Right forelimb (tissue), 1 donor: Measurements from ENCODE around the gene FBXL4.

Experiments used
- DNase-seq: peaks from one replicate; pipeline ENCODE4 v3.0.0-alpha.2; 2018

FBXL4 gene

DNA sequence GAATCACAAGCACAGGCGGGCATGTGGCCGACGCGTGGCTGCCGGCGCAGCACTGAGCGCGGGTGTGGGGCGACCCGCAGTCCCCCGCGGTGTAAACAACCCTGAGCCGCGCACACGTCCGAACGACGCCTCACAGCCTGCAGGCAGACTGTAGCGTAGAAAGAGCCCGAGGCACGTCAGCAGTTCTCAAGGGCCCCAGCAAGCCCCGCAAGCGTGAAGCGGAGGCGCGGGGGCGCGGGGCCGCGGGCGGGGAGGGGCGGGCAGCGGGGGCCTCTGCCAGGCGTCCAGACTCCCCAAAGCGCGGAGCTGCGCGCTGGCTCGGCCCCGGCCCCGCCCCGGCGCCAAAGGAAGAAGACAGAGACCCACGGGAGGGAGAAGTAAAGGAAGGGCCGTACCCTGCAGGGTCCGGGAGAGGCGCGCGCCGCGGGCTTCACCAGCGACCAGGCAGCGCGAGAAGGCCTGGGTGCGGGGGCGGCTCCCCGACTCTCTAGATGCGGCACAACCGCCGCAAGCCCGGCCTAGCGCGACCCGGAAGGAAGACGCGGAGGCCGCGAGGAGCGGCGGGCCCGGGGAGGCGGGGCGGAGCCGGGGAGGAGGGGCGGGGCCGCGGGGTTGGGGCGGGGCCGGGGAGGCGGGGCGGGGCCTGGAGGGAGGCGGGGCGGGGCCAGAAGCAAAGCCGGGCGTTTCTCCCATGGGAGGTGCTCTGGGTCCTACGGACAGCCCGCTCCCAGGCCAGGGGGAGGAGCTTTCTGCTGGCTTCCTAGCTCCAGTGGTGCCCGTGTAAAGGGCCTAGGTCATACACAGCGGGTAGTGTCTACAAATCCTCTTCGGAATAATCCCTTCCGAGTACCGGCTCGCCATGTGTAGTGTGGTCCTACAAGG lies at the start of gene FBXL4:
Gene FBXL4, minus strand, starts transcription at position 536 of the 882 bp plus-strand sequence. CDS start 20,958 bp downstream, outside the sequence.
- peak; percentile 87 for DNase-seq

DNA sequence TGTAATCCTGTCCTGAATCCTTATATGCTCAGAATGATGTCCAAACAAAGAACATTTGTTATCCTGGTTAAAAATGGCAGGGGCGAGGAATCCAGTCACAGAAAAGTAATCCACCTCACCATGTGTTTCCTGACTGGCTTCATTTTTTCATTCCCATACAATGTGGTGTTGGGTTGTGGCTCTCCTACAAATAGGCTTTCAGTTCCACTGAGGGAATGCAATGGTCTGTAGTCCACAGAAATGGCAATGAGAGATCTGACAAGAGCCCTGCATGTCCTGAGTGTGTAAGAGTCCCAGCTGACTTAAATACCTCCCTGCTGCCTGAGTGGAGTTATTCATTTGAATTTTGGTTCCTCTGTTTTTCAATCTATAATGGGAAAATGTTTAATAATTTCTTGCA lies 47.4 kb upstream of the FBXL4 start:
- DNase-seq, result no peak

DNA sequence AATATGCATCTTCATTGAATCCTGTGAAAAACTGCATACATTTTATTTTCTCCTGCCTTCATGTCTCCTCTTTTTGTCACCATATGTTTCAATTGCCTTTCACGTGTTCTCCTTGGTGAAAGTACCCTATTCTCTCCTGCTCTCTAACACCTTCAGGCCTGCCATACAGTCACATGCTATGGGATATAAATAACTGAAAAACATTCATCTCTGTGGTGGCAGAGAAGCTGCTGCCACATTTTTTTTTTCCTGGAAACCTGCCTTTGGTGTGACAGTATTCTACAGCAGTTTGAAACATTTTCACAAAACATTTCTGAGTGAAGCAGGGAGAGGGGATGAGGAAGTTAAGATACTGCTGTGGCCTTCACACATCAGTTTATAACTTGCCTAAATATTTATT lies 44.8 kb upstream of the FBXL4 start:
- no peak for DNase-seq

DNA sequence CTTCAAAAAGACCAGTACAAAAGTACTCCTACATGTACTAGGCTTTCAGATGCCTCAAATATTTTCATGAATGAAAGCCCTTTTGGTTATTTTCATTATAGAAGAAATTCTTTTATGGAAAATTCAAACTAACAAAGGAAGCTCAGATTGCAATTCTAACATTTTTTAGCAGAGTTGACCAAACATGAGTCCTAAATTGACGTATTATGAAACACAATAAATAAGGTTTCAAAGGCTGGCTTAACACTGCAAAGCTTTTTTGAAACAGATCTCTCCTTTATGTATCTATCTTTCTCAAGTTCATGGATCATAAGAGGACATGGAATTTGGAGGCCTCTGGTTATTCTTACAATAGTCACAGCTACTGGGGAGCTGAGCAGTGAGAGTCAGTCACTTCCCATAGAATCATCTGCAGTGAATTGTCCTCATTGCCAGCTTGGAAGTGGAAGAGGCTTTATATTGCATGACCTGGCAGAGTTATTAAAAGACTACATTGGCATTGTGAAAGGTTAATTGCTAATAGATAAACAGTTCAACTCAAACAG lies 38.4 kb upstream of the FBXL4 start:
- DNase-seq, result no peak

DNA sequence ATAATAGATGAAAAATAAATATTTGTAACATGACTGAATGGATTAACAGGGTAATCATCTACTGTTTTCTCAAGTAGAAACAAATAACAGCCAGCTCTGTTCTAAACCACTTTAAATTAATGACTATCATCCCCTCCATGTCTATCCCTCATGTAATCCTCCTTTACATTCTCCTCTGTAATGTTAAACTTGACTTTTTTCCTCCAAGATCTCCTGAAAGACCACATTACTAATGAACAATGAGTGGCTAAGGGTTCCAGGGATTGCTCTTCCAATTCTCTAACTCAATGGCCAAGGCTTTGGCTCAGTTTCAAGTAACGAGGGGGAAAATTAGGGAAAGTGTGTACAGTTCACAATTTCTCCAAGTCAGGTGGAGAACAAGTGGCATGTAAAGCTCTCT lies 37.6 kb upstream of the FBXL4 start:
- no peak for DNase-seq

DNA sequence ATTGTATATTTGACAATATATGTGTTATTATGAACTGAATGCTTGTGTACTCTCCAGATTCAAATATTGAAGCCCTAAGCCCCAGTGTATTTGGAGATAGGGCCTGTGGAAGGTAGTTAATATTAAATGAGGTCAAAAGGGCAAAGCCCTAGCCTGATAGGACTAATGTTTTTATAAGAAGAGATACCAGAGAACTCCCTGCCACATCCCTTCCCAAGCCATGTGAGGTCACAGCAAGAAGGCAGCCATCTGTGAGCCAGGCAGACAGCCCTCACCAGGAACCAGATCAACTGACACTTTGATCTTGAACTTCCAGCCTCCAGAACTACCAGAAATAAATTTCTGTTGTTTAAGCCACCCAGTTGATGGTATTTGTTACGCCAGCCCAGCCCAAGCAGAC lies 36.4 kb upstream of the FBXL4 start:
- DNase-seq, result no peak

DNA sequence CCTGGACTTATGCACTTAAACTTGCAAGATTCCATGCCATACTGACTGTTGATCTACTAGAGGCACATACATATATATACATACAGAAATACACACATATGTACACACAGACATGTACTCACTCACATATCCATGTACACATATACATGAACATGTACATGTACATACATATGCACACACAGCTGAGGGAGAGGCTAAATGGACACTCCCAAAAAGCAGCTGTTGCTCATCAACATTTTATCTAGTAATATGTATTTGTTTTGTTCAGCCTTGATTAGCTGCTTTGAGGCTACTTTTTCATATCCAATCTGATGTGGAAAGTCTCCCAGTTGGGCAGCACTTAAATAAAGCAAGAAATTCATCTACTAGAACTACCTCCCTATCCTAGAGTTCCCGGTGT lies 33.7 kb upstream of the FBXL4 start:
- no peak for DNase-seq

DNA sequence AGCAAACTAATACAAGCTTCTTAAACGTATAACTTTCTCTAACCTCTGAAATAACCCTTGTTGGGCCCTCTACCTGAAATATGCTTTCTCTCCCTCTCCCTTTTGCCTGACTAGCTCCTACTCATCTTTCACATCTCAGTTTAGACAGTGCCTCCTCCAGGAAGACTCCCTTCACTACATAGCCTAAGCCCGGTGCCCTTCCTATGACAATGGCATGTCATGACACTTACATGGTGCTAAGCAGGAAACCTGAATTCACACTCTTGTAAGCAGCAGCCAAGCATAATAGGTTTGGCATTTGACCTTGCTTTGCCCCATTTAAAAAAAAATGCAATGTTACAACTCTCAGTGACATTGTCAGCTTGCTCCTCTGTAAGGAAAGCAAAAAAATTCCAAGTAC lies 33.1 kb upstream of the FBXL4 start:
- DNase-seq, result no peak

DNA sequence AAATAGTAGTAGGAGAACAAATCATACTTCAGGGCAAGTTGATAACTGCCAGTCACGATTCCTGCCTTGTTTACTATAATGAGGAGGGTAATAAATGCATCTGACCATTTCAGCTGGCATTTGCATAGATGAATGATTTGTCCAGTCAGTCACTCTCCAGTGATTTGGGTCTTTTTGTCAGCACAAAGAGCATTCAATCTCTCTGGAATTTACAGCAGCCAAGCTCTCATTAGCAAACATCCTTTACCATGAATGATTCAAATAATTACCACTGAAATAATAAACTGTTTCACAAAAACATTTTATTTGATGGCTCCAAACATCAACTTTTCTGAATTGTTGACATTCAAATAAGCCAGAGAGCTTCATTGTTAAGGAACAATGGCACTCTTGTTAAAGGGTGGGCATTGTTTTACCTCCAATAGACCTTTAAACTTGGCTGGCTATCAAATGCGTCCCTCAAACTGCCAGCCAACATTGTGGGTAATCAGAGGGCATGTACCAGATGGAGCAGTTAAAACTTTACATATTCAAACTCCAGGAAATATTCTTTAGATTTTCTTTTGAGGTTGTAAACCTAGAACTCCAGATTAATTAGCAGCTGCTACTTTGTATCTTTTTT lies 30.0 kb upstream of the FBXL4 start:
- no peak for DNase-seq

DNA sequence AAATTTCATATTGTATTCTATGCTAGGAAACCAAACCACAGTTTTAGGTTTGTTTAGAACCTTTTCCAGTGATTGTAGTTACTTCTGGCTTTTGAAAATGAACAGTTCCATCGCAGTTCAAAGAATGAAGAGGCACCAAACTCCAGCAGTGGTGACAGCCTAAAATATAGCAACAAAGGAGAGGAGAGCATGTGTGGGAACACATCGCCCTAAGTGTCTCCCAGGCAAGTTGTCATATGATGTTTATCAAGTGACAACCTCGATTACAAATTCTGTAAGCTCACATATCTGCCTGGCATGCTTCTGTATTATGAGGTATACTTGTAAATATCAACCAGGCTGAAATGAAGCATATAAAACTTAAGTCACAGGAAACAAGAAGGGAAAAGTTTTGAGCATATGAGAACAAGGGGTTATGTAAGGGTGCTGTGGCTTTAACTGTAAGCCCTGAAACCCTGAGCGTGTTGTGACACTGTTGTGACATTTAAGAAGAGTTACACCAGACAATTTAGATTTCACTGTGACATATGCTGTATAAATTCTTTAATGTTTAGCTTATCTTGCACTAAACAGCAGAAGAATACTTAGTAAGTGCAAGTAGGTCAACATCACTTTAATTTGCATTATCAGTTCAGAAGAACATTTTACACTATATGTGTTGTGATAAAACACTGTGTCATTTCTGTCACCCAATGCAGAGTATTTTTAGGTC lies 29.1 kb upstream of the FBXL4 start:
- DNase-seq, result no peak

DNA sequence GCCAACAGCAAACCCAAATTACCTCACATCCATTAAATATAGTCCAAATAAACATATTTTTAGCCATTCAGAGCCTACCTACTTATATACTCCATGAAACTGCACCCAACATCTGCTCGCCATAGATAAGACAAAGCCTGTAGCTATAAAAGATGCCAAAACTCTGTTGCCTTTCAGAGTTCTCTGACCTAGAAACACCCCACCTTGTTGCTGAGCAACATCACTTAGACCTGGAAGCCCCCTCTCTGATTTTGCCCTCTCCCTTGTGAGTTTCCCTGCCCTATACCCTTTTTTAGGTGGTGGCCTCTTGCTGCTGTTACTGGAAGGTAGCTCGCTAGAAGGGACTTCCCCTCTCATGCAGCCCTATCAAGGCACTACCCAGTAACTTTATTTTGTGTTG lies 27.7 kb upstream of the FBXL4 start:
- no peak for DNase-seq

DNA sequence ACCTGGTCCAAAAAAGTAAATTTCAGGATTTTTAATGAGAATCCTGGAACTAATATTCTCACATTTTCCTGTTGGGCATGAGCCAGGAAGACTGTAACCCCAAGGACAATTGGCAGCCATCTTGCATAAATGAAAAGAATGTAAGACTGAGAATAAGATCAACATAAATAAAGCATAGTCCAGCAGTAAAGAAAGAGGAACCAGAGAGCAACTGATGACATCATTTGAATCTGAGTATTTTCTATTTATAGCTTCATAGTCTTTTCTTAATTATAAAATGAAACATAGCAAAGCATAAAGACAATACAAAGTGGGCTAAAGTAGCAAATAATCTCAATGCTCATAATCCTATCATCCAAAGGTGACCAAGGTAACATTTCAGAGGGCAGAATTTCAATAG lies 26.6 kb upstream of the FBXL4 start:
- no peak for DNase-seq

DNA sequence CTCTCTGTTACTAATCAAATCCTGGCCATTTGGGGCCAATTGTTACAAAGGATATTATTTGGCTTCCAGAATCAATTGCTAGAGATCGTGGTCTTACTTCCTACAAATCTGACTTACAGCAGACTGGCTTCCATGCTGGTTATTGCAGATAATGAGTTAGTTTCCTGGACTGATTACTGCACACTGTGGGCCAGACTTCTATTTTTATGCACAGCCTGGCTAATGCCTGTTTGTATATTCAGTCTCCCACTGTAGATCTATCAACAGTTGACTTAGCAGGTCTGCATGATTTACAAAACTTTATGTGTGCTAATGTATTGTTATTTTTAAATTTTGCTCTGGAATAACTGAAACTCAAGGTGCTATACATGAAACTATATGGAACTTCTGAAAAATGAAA lies 25.8 kb upstream of the FBXL4 start:
- DNase-seq, result no peak

DNA sequence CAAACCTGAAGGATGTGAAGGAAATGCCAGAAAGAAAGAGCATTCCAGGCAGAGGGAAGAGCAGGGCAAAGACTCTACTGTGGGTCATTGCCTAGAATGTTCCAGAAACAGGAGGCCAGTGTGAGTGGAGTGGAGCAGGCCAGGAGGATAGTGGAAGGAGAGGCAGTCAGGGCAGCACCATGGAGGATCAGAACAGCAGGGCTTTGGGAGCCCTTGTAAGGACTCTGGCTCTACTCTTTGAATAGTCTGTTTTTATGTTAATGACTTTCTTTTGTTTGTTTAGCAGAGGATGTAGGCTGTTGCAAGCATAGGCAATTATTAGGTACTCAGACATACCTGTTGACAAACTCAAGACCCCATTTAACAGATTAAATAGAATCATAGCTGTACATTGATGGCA lies 23.6 kb upstream of the FBXL4 start:
- no peak for DNase-seq

DNA sequence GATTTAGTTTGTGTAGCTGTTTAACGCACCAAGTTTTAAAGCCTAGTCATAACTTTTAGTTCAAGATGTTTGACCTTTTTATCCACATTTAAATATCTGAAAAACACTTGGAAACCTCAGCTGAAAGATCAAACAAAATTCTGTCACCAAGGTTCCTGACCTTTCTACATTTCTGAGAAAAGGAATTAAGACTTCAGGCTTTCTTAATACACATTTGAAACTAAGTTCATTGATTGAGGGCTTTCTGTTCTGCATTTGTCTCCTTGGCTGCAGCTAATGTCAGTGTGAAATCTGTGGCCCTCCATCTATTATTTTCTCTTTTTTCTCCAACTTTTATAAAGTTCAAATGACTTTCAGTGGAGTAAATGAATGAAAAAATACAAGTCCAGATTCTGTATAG lies 22.7 kb upstream of the FBXL4 start:
- DNase-seq, result no peak

DNA sequence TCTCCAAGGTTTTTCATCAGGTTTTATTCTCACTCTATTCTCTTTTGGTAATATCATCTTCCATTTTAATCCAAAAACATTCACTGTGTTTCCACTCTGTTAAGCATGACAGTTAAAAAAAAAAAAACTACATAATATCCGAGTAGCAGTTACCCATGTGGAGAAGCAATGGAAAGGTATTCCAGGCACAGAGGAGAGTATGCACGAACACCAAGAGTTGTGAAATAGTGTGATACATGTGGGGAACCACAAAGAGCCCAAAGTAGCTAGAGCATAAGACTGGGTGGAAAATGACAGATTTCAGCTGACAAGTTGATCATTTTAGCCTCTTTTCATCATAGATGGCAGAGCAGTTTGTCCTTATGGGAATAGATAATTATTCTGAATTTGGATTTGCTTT lies 19.9 kb upstream of the FBXL4 start:
- DNase-seq, result no peak

DNA sequence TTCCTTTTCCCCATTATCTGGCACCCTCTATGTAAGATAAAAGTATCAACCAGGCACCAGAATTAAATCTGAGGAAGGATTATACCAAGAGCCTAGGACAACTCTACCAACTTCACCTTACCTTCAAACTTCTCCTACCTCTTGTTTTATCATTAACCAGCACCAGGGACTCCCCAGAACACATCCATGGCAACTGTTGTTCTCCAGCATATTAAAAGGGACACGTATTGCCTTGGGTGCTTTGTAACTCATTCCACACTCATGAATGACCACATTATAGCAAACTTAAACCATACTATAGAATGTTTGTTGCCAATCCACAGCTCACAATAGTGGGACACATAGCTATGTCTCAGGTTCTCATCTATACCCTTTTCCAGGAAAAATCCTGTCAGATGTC lies 11.9 kb upstream of the FBXL4 start:
- DNase-seq, result no peak

DNA sequence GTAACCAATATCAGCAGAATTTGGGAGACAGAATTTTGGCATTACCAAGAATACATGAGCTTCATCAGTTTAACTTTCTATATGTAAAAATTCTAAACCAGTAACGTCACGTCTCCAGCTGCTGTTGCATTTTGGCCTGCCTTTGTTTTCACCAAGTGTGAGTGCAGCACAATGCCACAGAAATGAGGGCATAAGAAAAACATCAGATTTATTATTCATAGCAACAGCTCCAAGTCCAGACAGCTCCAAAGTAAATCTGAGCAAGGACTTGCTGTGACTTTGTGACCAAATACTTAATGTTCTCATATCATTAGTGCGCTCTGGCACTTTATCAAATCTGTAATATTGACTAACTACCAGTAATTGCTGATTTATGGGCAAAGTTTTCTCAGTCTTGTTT lies 11.0 kb upstream of the FBXL4 start:
- DNase-seq, result no peak

DNA sequence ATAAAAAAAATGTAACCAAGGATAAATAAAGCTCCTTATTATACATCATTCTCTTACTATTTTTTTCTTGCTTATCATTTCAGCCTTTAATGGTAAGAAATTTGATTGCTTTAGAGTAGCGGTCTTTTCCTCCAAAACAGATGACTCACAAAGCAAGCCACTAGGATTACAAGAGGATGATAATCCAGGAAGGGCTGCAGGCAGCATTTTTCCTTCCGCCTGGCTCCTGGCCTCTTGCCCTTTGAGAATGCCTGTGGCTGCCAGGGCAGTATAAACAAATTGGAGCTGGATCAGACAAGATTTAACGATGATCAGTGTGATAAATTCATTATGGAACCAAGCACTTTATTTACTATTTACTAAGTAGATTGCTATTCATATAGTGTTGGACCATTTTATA lies 9.7 kb upstream of the FBXL4 start:
- no peak for DNase-seq

DNA sequence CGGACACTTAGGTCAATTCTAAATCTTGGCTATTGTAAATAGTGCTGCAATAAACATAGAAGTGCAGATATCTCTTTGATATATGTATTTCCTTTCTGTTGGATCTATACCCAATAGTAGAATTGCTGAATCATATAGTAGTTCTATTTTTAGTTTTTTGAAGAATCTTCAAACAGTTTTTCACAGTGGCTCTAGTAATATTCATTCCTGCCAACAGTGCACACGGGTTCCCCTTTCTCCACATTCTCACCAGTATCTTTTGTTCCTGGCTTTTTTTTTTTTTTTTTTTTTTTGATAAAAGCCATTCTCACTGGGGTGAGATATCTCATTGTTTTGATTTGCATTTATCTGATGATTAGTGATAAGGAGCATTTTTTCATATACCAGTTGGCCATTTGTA lies 1.8 kb upstream of the FBXL4 start:
- DNase-seq, result no peak

DNA sequence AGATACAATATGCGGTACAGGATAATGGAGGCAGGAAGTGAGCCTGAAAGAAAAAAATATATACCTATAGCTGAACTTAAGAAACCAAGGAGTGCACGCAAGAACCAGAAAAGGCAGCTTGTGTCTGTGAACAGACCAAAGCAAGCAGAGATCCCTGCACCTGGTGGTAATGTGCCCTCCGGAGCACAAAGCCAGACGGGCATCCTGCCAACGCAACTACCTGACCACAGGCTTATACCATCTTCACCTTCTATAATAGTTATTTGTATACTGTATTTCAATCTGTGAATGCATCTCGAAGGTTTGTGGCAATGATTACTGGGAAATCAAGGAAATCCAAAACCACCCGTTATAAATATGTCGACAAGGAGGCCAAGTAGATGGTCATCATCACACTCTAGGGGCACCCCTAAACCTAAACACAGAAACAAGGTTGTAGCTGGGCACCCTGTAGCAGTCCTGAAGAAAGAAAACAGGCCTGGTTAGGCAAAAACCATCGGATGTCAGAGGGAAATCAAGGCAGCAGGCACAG lies 801 bp downstream of the FBXL4 start:
- peak; percentile 44 for DNase-seq

DNA sequence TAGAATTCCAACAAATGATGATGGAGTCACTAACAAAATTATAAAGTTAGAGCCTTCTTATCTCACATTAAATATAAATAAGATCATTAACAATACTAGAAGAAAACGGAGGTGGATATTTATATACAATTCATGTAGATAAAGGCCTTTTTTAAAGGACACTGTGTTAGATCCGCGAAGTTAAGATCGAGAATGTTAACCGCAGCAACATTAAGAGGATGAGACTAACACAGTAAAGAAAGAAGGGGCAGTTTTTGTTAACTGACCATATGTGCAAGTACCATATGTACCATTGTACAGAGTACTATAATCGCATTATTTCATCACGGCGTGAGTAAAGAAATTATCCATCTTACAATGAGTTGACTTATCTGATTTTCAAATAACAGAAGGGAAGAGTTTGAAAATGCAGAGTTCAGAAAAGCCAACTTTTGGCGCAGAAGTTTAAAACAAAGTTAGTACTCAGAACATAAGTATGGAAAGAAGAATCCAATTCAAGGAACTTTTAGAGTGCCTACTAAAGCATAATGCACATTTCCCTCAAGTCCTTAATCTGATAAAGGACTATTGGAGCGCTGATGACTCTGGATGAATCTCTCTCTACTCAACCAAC lies 1.4 kb downstream of the FBXL4 start:
- no peak for DNase-seq
